ENCODE measurements around the gene KRT78.

The KRT78 gene

DNA sequence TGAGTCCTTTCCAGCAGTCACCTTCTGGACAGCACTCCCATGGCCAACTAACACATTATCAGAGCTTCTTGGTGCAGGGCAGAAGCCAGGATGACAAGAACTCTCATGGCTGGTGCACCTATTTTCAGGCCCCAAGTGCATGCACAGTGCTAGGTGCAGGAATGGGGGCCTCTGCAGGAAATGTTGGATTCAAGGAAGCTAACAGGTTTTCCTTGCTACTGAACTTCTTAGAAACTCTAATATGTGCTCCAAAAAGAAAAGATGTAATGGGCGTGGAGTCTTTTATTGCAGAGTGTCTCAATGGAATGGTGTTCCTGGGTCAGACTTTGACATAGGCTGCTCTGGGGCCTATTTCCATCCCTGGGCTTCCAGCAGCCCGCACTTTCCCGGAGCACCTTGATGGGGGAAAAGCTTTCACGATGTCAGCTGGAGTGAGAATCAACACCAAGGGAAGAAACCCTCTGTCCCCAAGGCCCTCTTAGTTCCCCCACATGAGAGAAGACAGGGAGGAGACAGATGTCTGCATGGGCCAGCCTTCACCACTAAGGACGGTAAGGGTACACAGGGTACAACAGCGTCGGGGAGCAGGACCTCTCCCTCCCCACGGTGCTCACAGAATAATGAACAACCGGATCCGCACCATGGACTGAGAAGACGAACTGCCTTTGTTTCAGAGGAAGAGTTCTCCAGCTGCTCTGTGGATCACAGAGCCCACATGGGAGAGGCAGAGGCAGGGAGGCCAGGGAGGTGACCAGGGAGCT lies 59.7 kb downstream of the KRT78 start:
- no peak for DNase-seq
- TF ChIP-seq, protein P1, sequence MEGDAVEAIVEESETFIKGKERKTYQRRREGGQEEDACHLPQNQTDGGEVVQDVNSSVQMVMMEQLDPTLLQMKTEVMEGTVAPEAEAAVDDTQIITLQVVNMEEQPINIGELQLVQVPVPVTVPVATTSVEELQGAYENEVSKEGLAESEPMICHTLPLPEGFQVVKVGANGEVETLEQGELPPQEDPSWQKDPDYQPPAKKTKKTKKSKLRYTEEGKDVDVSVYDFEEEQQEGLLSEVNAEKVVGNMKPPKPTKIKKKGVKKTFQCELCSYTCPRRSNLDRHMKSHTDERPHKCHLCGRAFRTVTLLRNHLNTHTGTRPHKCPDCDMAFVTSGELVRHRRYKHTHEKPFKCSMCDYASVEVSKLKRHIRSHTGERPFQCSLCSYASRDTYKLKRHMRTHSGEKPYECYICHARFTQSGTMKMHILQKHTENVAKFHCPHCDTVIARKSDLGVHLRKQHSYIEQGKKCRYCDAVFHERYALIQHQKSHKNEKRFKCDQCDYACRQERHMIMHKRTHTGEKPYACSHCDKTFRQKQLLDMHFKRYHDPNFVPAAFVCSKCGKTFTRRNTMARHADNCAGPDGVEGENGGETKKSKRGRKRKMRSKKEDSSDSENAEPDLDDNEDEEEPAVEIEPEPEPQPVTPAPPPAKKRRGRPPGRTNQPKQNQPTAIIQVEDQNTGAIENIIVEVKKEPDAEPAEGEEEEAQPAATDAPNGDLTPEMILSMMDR (IDR thresholded peaks at IDR 0.05; ENCODE audit: low read depth, low read length), result no peak
- peaks cover 93% of the 10 kb centered on the region for H3K27me3 ChIP-seq (ENCODE audit: insufficient read depth, low read depth, severe bottlenecking)

DNA sequence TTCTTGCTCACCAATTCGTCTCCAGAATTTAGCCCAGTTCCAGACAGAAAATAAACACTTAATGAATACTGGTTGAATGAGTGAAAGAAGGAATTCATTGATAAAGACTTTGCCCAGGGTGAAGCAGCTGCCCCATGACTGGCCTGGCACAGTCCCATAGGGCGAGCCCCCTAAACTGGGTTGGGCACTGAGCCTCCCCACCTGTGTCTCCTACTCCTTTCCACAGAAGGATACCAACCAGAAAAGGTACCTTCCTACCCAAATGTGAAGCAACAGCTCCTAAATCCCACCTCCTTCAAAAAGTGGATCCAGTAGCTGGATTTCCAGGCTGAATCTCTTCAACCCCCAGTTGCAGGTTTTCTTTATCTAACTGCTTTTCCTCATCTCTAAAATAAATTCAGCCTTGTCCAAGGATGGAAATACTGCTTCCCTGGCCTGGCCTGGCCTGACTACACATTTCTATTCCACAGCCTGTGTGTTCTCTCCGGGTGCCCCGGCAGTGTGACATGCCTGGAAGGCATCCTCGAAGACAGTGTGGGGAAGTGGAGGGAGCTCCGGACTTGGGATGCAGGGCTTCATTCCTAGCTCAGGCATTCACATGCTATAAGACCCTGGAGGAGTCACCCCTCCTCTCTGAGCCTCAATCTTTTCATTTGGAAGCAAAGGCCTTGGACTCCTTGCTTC lies 60.5 kb downstream of the KRT78 start:
- Histone ChIP-seq H3K27ac (no peak overlapping the region), H3K27me3 (ENCODE audit: insufficient read depth, low read depth, severe bottlenecking) (peaks cover 92% of the 10 kb centered on the region), H3K36me3 (no peaks in the 10 kb centered on the region), H3K9me3 (ENCODE audit: severe bottlenecking) (no peaks in the 10 kb centered on the region), H3K4me3 (ENCODE audit: low read depth, low read length) (no peak overlapping the region)
- no peak for DNase-seq
- TF ChIP-seq, protein P1 (IDR thresholded peaks at IDR 0.05; ENCODE audit: low read depth, low read length), result no peak

More for the DNA sequence above, 59.7 kb downstream of the KRT78 start:
- Histone ChIP-seq H3K36me3 (no peaks in the 10 kb centered on the region), H3K4me3 (ENCODE audit: low read depth, low read length) (no peak overlapping the region), H3K9me3 (ENCODE audit: severe bottlenecking) (no peaks in the 10 kb centered on the region), H3K27ac (no peak overlapping the region)

Data from WERI-Rb-1 (cell line).